Bronchial epithelial cell (primary cell): ENCODE results near the gene CRTAC1. TPM values are rescaled to one million over a fixed set of nuclear protein-coding genes. Genes with fewer than 3 reads are reported as not detected.
A peak's percentile ranks its signal among the peaks of the same experiment; 100 is the strongest.

Source experiments
- DNase-seq: peaks from one replicate; pipeline ENCODE4 v3.0.0-alpha.2; 2010; ENCODE audit warnings: low read depth
- FAIRE-seq: peaks from 2 replicates; lab custom pipeline; 2011; peaks lifted over from hg19 to GRCh38; lab: Jason Lieb, UNC
- H3K27me3 ChIP-seq: 2 replicates; pipeline ENCODE4 v1.5.1; 2011; ENCODE audit warnings: low read length; ENCODE audit not compliant: control insufficient read depth, insufficient read depth
- H3K36me3 ChIP-seq: 2 replicates; pipeline ENCODE4 v1.5.1; 2011; ENCODE audit warnings: low read length; ENCODE audit not compliant: control insufficient read depth, insufficient read depth
- H3K4me3 ChIP-seq: 2 replicates; pipeline ENCODE4 v1.5.1; 2011; ENCODE audit warnings: mild to moderate bottlenecking, low read depth, low read length, control low read depth
- total RNA-seq: library from RNA; depleted of rRNA; stranded (reverse); fragments of >200 nt; gene quantifications from 2 replicates; pipeline ENCODE4 v1.2.1, GENCODE V29; 2014
- TF ChIP-seq, protein P1 (sequence below): IDR thresholded peaks from 2 replicates; pipeline ENCODE4 v1.5.1; 2011; ENCODE audit warnings: mild to moderate bottlenecking, moderate library complexity, low read length, control low read depth, inconsistent platforms; ENCODE audit not compliant: insufficient read depth, severe bottlenecking

CRTAC1 gene, protein sequence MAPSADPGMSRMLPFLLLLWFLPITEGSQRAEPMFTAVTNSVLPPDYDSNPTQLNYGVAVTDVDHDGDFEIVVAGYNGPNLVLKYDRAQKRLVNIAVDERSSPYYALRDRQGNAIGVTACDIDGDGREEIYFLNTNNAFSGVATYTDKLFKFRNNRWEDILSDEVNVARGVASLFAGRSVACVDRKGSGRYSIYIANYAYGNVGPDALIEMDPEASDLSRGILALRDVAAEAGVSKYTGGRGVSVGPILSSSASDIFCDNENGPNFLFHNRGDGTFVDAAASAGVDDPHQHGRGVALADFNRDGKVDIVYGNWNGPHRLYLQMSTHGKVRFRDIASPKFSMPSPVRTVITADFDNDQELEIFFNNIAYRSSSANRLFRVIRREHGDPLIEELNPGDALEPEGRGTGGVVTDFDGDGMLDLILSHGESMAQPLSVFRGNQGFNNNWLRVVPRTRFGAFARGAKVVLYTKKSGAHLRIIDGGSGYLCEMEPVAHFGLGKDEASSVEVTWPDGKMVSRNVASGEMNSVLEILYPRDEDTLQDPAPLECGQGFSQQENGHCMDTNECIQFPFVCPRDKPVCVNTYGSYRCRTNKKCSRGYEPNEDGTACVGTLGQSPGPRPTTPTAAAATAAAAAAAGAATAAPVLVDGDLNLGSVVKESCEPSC
- total RNA-seq: not detected in 2 replicates

DNA sequence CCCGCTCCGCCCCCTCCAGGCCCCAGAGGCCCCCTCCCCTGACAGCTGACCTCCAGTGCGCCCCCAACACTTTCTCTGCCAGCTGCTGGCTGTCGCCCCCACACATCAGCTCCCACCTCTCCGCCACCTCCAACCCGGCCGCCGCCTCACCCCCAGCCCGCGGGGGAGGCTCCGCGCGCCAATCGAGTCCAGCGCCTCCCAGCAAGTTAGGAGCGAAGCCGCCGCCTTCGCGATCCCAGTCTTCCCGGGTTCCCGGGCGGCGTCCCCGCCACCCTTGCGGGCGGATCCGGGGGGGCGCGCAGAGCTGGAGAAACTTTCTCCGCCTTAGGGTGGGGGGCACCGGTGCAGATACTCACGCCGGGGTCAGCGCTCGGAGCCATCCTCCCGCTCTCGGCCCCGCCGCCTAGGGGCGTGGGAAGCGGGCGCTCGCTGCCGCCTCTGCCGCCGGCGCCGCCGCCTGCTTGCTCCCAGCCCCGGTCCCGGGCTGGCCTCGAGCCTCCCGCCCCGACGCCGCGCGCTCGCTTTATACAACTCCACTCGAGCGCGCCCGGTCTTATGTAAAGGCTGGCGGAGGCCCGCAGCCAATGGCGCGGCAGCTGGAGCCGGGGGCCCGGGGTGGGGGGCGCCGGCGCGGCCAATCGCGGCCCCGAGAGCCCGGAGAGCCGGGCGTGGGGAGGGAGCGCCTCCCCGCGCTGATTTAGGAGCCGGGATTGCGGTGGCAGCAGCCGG is at the start of gene CRTAC1:
TSS of gene CRTAC1 (minus strand) at position 529 of the 729 bp plus-strand sequence. CDS start at position 380, 149 bp downstream.
- H3K4me3 ChIP-seq: peak within 1 kb of the TSS; percentile 11
- no peaks in the 10 kb centered on the region for H3K36me3 ChIP-seq
- TF ChIP-seq, protein P1, sequence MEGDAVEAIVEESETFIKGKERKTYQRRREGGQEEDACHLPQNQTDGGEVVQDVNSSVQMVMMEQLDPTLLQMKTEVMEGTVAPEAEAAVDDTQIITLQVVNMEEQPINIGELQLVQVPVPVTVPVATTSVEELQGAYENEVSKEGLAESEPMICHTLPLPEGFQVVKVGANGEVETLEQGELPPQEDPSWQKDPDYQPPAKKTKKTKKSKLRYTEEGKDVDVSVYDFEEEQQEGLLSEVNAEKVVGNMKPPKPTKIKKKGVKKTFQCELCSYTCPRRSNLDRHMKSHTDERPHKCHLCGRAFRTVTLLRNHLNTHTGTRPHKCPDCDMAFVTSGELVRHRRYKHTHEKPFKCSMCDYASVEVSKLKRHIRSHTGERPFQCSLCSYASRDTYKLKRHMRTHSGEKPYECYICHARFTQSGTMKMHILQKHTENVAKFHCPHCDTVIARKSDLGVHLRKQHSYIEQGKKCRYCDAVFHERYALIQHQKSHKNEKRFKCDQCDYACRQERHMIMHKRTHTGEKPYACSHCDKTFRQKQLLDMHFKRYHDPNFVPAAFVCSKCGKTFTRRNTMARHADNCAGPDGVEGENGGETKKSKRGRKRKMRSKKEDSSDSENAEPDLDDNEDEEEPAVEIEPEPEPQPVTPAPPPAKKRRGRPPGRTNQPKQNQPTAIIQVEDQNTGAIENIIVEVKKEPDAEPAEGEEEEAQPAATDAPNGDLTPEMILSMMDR: no peak
- DNase-seq: no peak
- peaks cover 30% of the 10 kb centered on the region for H3K27me3 ChIP-seq
- no peak for FAIRE-seq

DNA sequence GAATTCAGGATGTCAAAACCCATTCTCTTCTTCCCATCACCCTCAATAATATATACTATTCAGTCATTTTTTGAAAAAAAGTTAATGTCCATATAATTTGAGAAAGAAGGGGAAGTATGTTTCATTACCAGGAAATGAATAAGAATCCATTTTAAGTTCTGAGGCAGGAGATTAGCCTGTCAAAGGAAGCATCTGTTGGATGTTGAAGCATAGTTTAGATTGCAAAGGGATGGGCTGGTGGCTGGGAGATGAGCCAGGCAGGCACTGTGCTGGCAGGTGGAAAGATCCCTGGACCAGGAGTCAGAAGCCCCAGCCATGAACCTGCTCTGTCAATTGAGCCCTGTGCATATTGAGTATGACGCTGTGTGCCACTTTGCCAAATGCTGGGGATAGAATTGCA is 48.4 kb upstream of the CRTAC1 start:
- FAIRE-seq: no peak

DNA sequence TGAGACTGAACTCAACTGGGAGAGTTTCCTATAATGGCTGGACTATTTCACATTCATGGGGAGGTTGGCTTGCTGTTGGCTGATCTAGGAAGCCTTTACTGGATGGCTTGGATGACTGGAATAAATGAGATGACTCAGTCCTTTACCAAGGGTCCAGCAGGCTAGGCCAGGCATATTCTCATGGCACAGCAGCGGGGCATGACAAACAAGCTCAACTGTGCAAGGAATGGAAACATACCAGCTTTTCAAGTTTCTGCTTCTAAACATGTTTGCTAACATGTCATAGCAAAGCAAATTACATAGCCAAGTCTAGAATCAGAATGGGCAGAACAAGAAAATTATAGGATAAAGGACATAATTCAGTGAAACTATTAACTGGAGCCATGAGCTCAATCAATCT is 46.8 kb upstream of the CRTAC1 start:
- no peaks in the 10 kb centered on the region for H3K36me3 ChIP-seq
- no peak overlapping the region for H3K4me3 ChIP-seq
- DNase-seq (peak; percentile 55), FAIRE-seq (no peak)
- TF ChIP-seq, protein P1: no peak
- no peaks in the 10 kb centered on the region for H3K27me3 ChIP-seq

More for the DNA sequence above, 48.4 kb upstream of the CRTAC1 start:
- no peak for DNase-seq
- TF ChIP-seq, protein P1: no peak
- Histone ChIP-seq H3K4me3 (no peak overlapping the region), H3K27me3 (no peaks in the 10 kb centered on the region), H3K36me3 (no peaks in the 10 kb centered on the region)

DNA sequence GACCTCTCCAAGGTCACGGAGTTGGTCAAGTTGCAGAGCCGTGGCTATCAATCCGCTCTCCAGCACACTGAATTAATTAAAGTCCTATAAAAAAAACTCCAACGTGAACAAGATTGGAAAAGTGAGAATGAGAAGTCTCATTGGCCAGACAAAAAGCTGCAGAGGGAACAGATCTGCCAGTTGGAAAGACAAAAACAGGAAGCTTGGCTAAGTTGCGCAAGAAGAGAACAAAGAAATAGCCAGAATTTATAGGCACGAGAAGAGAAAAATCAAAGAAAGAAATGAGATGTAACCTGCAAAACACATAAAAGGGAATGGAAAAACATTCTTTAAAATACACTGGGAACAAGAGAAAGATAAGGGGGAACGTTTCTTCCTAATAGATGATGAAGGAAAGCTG is 45.7 kb upstream of the CRTAC1 start:
- TF ChIP-seq, protein P1: no peak
- no peak overlapping the region for H3K4me3 ChIP-seq
- no peak for FAIRE-seq
- H3K36me3 ChIP-seq: no peaks in the 10 kb centered on the region
- DNase-seq: no peak
- H3K27me3 ChIP-seq: no peaks in the 10 kb centered on the region

DNA sequence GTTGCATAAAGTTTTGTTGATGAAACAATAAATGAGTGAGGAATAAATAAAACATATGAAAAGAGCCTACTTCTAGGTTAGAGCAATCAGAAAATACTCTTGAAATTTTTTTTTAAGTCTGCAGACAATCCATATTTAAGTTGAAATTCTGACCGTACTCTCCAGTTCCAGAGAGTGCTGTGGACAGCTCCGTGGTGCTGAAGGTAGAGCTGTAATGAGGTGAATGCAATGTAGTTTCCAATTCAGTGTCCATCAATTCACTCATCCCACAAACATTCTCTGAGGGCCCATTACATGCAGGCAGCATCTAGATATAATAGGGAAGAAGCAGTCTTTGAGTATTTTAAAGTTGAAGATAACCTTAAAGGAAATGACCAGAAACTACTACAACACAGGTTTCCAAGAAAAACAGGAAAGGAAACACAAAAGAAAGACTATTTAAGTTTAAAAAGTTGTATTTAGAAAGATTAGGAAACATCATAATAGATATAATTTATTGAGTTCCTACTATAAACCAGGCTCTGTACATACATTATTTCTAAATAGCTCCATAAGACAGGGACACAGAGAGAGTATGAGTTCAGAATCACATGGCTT is 44.0 kb upstream of the CRTAC1 start:
- H3K27me3 ChIP-seq: no peaks in the 10 kb centered on the region
- H3K4me3 ChIP-seq: no peak overlapping the region
- no peaks in the 10 kb centered on the region for H3K36me3 ChIP-seq
- DNase-seq (peak; percentile 3), FAIRE-seq (no peak)
- TF ChIP-seq, protein P1: no peak
